Pancreas (tissue), 10 donors: ENCODE data around the gene RGS10. TPM values are rescaled to one million over a fixed set of nuclear protein-coding genes. Genes with fewer than 3 reads are reported as not detected.
A peak's percentile ranks its signal among the peaks of the same experiment; 100 is the strongest.

Experiments
- ATAC-seq, 4 donors: fragments of 200-7000 bp; cut with Tn5 transposase; one replicate each; pipeline versions ENCODE4 v1.8.0 to v1.9.1; 2020; ENCODE audit warnings: mild to moderate bottlenecking in 4 of 4, moderate library complexity in 4 of 4
- DNase-seq, 6 donors: peaks; one replicate each; pipeline ENCODE4 v3.0.0-alpha.2; 2020
- FAIRE-seq: peaks from 2 replicates; lab custom pipeline; 2012; peaks lifted over from hg19 to GRCh38; lab: Jason Lieb, UNC
- H3K27ac ChIP-seq, 4 donors: fragments of 200-600 bp; sonication (generic); 1 replicate in 3 of 4; 2 replicates in 1 of 4; pipeline versions ENCODE4 v1.5.0 to v1.8.0; 2020
- H3K27me3 ChIP-seq, 4 donors: fragments of 200-600 bp; one replicate each; pipeline ENCODE4 v1.8.0; 2021
- H3K36me3 ChIP-seq, 3 donors: fragments of 200-600 bp; sonication (generic) in 1 of 3; one replicate each; pipeline versions ENCODE4 v1.5.0 to v1.8.0; 2020 to 2021
- H3K4me1 ChIP-seq, 3 donors: fragments of 200-600 bp; one replicate each; pipeline ENCODE4 v1.8.0; 2021
- H3K4me3 ChIP-seq, 4 donors: fragments of 200-600 bp; sonication (generic) in 2 of 4; one replicate each; pipeline versions ENCODE4 v1.5.0 to v1.8.0; 2020 to 2021
- H3K9me3 ChIP-seq, 4 donors: fragments of 200-600 bp; one replicate each; pipeline ENCODE4 v1.8.0; 2021
- CTCF ChIP-seq, 4 donors: fragments of 200-600 bp; sonication (generic) in 3 of 4; IDR thresholded peaks; one replicate each; pipeline versions ENCODE4 v1.5.0 to v1.8.0; 2021; ENCODE audit warnings: antibody characterized with exemption in 4 of 4
- WGBS, 2 donors: extraction: QIAGEN DNeasy Blood & Tissue Kit; methylation state at CpG; one replicate each; pipeline ENCODE4 v1.1.7; 2013; 5-methylcytosine and 5-hydroxymethylcytosine counted together
- intact Hi-C, 3 donors: fragments of 100-400 bp; cut with DNase I; formaldehyde crosslinking; loops; one replicate each; pipeline versions ENCODE4 v1.11.1 to v1.14.2; 2022
- polyA plus RNA-seq, 2 donors: library from polyadenylated mRNA; stranded (reverse); fragments of 200-250 nt; gene quantifications; one replicate each; pipeline ENCODE4 v1.2.3, GENCODE V29; 2013
- total RNA-seq, 6 donors: library from RNA; stranded (reverse); fragmentation: NEBNext Ultra II Directional in 4 of 6; extraction: Animal tissue kit (Norgen Biotek cat#: 25700) in 4 of 6; gene quantifications; one replicate each; pipeline versions ENCODE4 v1.2.1 to v1.2.4, GENCODE V29; 2021 to 2023
- donor health status: healthy with polysubstance abuse.
- donor health status: DM: no; HTN: no; CAD: no; lungs with moderate emphysema.
- donor health status: DM: no; HTN: no; CAD: no.
- donor health status: control.
- donor health status: control.
- donor health status: Bipolar disorder and iron deficiency.
- donor health status: DM: yes; HTN: yes; CAD: no.
- donor health status: DM: no; HTN: no; CAD: no.
- donor health status: DM: no; HTN: no; CAD: no.
- donor health status: DM: yes; HTN: yes; CAD: no.

The RGS10 gene
- total and polyA plus RNA-seq, 8 donors: 0.42 to 15.9 (median 4.4) TPM

- H3K4me3 ChIP-seq: no peak overlapping the region
- ATAC-seq: no peak
- no peaks in the 10 kb centered on the region for H3K36me3 ChIP-seq
- no peaks in the 10 kb centered on the region for H3K27me3 ChIP-seq
- WGBS, 2 donors: 67 to 71% methylated on average over 6 of the region's 6 CpGs
- H3K9me3 ChIP-seq: no peaks in the 10 kb centered on the region
- peaks cover 0 to 4% (median 0%) of the 10 kb centered on the region in 3 donors for H3K4me1 ChIP-seq
- FAIRE-seq: no peak
- no peak overlapping the region for H3K27ac ChIP-seq
- no peak for TF ChIP-seq CTCF (IDR thresholded peaks at IDR 0.05)
- intact Hi-C loops: no loop called here
- DNase-seq: no peak
These were observed 48.1 kb downstream of the RGS10 start for GRCh38 chr10:119494236-119495020.

GRCh38 chr10:119493155-119493554, 49.4 kb downstream of the RGS10 start:
- FAIRE-seq (no peak), DNase-seq (no peak), ATAC-seq (no peak)
- Histone ChIP-seq H3K4me1 (peaks cover 0 to 4% (median 0%) of the 10 kb centered on the region in 3 donors), H3K27me3 (no peaks in the 10 kb centered on the region), H3K36me3 (no peaks in the 10 kb centered on the region), H3K27ac (no peak overlapping the region), H3K4me3 (no peak overlapping the region), H3K9me3 (no peaks in the 10 kb centered on the region)
- WGBS, 2 donors: 75 to 79% methylated on average over 11 of the region's 11 CpGs
- TF ChIP-seq CTCF (IDR thresholded peaks at IDR 0.05): no peak
- intact Hi-C loops: no loop called here

GRCh38 chr10:119491966-119492757, 50.4 kb downstream of the RGS10 start:
- H3K9me3 ChIP-seq: no peaks in the 10 kb centered on the region
- 75 to 76% methylated on average over 6 of the region's 6 CpGs for WGBS, 2 donors
- H3K36me3 ChIP-seq: no peaks in the 10 kb centered on the region
- no peak overlapping the region for H3K27ac ChIP-seq
- DNase-seq (no peak), FAIRE-seq (no peak), ATAC-seq (no peak)
- TF ChIP-seq CTCF (IDR thresholded peaks at IDR 0.05): no peak
- H3K4me3 ChIP-seq: no peak overlapping the region
- no peaks in the 10 kb centered on the region for H3K27me3 ChIP-seq
- peaks cover 0 to 4% (median 0%) of the 10 kb centered on the region in 3 donors for H3K4me1 ChIP-seq
- intact Hi-C loops: no loop called here

GRCh38 chr10:119489991-119490326, 52.6 kb downstream of the RGS10 start:
- ATAC-seq: no peak
- 47 to 49% methylated on average over 5 of the region's 5 CpGs for WGBS, 2 donors
- Histone ChIP-seq H3K9me3 (no peaks in the 10 kb centered on the region), H3K4me1 (peaks cover 0 to 4% (median 0%) of the 10 kb centered on the region in 3 donors), H3K27ac (no peak overlapping the region), H3K4me3 (peak overlapping the region in 1 of 4 donors; percentile 19), H3K36me3 (no peaks in the 10 kb centered on the region), H3K27me3 (no peaks in the 10 kb centered on the region)
- DNase-seq: no peak
- peak in 1 of 4 donors; percentile 4 for TF ChIP-seq CTCF (IDR thresholded peaks at IDR 0.05)
- no peak for FAIRE-seq
- intact Hi-C loops: no loop called here
